Measurements from ENCODE around the gene HIBCH. TPM values are rescaled to one million over a fixed set of nuclear protein-coding genes. Genes with fewer than 3 reads are reported as not detected.

HIBCH gene
- total RNA-seq, 2 experiments from 2014 or later: 15.6 to 29.7 TPM

GRCh38 chr2:190353537-190353899 is 33.9 kb upstream of the HIBCH start:
- CTCF ChIA-PET (ENCODE audit: unreplicated experiment): no interaction called here

GRCh38 chr2:190352668-190353536 is 33.3 kb upstream of the HIBCH start:
- ChIA-PET POLR2A (interaction anchor here (0.5 to 0.7 kb wide), 3 partner anchors 21 to 965 kb away, joined by 3 to 9 read pairs (median 4); no protein-coding TSS in a partner anchor), CTCF (ENCODE audit: unreplicated experiment) (no interaction called here)
- DNase-seq (ENCODE audit: low spot score): no peak
- Histone ChIP-seq H3K79me2 (ENCODE audit: insufficient read depth, low read depth, low read length) (no peaks in the 10 kb centered on the region), H4K20me1 (ENCODE audit: insufficient read depth, low read length) (no peaks in the 10 kb centered on the region), H3K4me1 (ENCODE audit: insufficient read depth, low read length, poor library complexity, severe bottlenecking) (no peaks in the 10 kb centered on the region), H2AFZ (ENCODE audit: low read length) (no peak overlapping the region), H3K4me2 (ENCODE audit: low read length) (no peak overlapping the region), H3K9me3 (ENCODE audit: low read length) (no peaks in the 10 kb centered on the region), H3K27ac (ENCODE audit: low read depth, low read length, poor library complexity, severe bottlenecking) (no peak overlapping the region), H3K36me3 (ENCODE audit: insufficient read depth, low read length) (no peaks in the 10 kb centered on the region), H3K4me3 (ENCODE audit: low read depth, low read length, poor library complexity, severe bottlenecking) (no peak overlapping the region), H3K9me2 (ENCODE audit: insufficient read depth, low read length) (no peaks in the 10 kb centered on the region)
- BruUV-seq (replicated peaks): no TSS peak
- intact Hi-C loops (cut with micrococcal nuclease; ENCODE audit: unreplicated experiment): no loop called here
- TF ChIP-seq EZH2phosphoT487 (IDR thresholded peaks at IDR 0.05; ENCODE audit: borderline replicate concordance, low read depth, low read length) (no peak), CTCF (conservative IDR thresholded peaks at IDR 0.05; ENCODE audit: low read length) (no peak)

More at GRCh38 chr2:190353537-190353899, 33.9 kb upstream of the HIBCH start:
- no peak overlapping the region for H3K4me3 ChIP-seq (ENCODE audit: low read depth, low read length, poor library complexity, severe bottlenecking)
- intact Hi-C loops (cut with micrococcal nuclease; ENCODE audit: unreplicated experiment): no loop called here
- no peak for DNase-seq (ENCODE audit: low spot score)
- H4K20me1 ChIP-seq (ENCODE audit: insufficient read depth, low read length): no peaks in the 10 kb centered on the region
- TF ChIP-seq EZH2phosphoT487 (IDR thresholded peaks at IDR 0.05; ENCODE audit: borderline replicate concordance, low read depth, low read length): no peak
- no peak for TF ChIP-seq CTCF (conservative IDR thresholded peaks at IDR 0.05; ENCODE audit: low read length)
- H3K4me1 ChIP-seq (ENCODE audit: insufficient read depth, low read length, poor library complexity, severe bottlenecking): no peaks in the 10 kb centered on the region
- H3K27ac ChIP-seq (ENCODE audit: low read depth, low read length, poor library complexity, severe bottlenecking): no peak overlapping the region
- H3K79me2 ChIP-seq (ENCODE audit: insufficient read depth, low read depth, low read length): no peaks in the 10 kb centered on the region
- H3K9me2 ChIP-seq (ENCODE audit: insufficient read depth, low read length): no peaks in the 10 kb centered on the region
- no TSS peak for BruUV-seq (replicated peaks)
- no peaks in the 10 kb centered on the region for H3K9me3 ChIP-seq (ENCODE audit: low read length)
- H3K36me3 ChIP-seq (ENCODE audit: insufficient read depth, low read length): no peaks in the 10 kb centered on the region
- POLR2A ChIA-PET: interaction anchor here (0.6 to 0.8 kb wide), 3 partner anchors 22 to 964 kb away, joined by 3 to 9 read pairs (median 4); no protein-coding TSS in a partner anchor
- H3K4me2 ChIP-seq (ENCODE audit: low read length): no peak overlapping the region
- H2AFZ ChIP-seq (ENCODE audit: low read length): no peak overlapping the region

- H2AFZ ChIP-seq (ENCODE audit: low read length): no peak overlapping the region
- no peak for TF ChIP-seq EZH2phosphoT487 (IDR thresholded peaks at IDR 0.05; ENCODE audit: borderline replicate concordance, low read depth, low read length)
- no peak for TF ChIP-seq CTCF (conservative IDR thresholded peaks at IDR 0.05; ENCODE audit: low read length)
- CTCF ChIA-PET (ENCODE audit: unreplicated experiment): no interaction called here
- H3K4me1 ChIP-seq (ENCODE audit: insufficient read depth, low read length, poor library complexity, severe bottlenecking): no peaks in the 10 kb centered on the region
- no TSS peak for BruUV-seq (replicated peaks)
- no peaks in the 10 kb centered on the region for H4K20me1 ChIP-seq (ENCODE audit: insufficient read depth, low read length)
- H3K79me2 ChIP-seq (ENCODE audit: insufficient read depth, low read depth, low read length): no peaks in the 10 kb centered on the region
- no peak overlapping the region for H3K4me2 ChIP-seq (ENCODE audit: low read length)
- H3K9me3 ChIP-seq (ENCODE audit: low read length): no peaks in the 10 kb centered on the region
- no peak for DNase-seq (ENCODE audit: low spot score)
- no peaks in the 10 kb centered on the region for H3K9me2 ChIP-seq (ENCODE audit: insufficient read depth, low read length)
- intact Hi-C loops (cut with micrococcal nuclease; ENCODE audit: unreplicated experiment): no loop called here
- no peak overlapping the region for H3K27ac ChIP-seq (ENCODE audit: low read depth, low read length, poor library complexity, severe bottlenecking)
- H3K4me3 ChIP-seq (ENCODE audit: low read depth, low read length, poor library complexity, severe bottlenecking): no peak overlapping the region
- POLR2A ChIA-PET: interaction anchor here (0.7 to 0.9 kb wide), 3 partner anchors 9 to 231 kb away, joined by 3 read pairs; no protein-coding TSS in a partner anchor
- no peaks in the 10 kb centered on the region for H3K36me3 ChIP-seq (ENCODE audit: insufficient read depth, low read length)
These were observed 32.3 kb upstream of the HIBCH start for GRCh38 chr2:190351955-190352354.
